Left ventricle myocardium superior (tissue), 1 donor: ENCODE measurements around the gene NT5C1B. TPM values are rescaled to one million over a fixed set of nuclear protein-coding genes. Genes with fewer than 3 reads are reported as not detected.

Source experiments
- ATAC-seq: fragments of 200-7000 bp; cut with Tn5 transposase; one replicate; pipeline ENCODE4 v1.9.1; 2020; ENCODE audit warnings: mild to moderate bottlenecking, moderate library complexity
- DNase-seq: peaks from one replicate; pipeline ENCODE4 v3.0.0-alpha.2; 2020
- intact Hi-C: fragments of 100-400 bp; cut with micrococcal nuclease; formaldehyde crosslinking; loops from one replicate; pipeline ENCODE4 v1.11.0; 2022
- total RNA-seq: library from RNA; stranded (reverse); fragmentation: NEBNext Ultra II Directional; extraction: Animal tissue kit (Norgen Biotek cat#: 25700); gene quantifications from one replicate; pipeline ENCODE4 v1.2.1, GENCODE V29; 2021
- donor health status: DM: no; HTN: yes; CAD: no; lungs with severe emphysema.

The NT5C1B gene
- total RNA-seq, 1 donor from 2014 or later = not detected

DNA sequence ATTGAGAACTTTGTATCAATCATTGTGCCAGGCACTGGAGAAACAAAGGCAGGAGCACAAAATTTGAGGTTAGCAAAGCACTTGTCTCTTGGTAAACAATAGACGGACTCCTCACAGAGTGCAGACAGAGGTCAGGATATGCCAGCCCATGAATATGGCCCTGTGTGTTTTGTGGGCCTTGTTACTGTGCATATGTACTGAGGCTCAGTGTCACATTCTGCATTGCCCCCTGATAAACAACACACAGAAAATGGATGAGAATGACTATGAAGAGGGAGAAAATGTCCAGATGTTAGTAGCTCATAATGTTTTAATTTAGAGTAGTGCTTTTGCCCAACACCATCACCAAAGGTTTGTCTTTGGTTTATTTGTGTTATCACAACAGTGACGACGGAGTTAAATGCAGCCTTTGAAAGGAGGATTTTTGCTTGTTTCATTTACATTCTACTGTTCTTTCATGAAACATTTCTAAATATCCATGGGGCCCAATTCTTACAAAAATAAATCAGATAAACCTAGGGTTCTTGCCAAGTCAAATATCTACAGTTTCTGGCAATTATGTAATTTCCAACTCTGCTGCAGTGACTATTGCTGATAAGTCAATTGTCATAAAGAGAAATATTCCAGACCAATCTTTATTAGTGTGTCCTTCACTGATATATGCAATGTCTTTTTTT, 14.6 kb upstream of the NT5C1B start:
- no peak for ATAC-seq
- no peak for DNase-seq
- intact Hi-C loops = no loop called here

DNA sequence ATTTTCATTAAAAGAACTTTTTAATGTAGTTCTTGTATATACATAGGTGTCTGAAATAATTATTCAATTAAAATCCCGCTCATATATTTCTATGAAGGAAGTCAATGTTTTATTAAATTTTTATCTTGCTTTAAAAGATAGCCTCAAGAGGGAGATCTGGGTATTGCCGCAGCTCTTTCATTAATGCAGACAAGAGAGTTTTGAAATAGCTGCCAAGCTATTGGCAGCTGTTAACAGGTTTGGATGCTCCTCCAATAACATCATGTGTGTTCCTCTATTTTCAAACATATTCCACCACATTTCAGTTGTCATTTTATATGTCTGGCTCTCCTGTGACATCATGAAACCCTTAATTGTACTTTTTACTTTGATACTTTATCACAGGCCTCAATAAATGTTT, 12.9 kb upstream of the NT5C1B start:
- no peak for DNase-seq
- no peak for ATAC-seq
- intact Hi-C loops = no loop called here

DNA sequence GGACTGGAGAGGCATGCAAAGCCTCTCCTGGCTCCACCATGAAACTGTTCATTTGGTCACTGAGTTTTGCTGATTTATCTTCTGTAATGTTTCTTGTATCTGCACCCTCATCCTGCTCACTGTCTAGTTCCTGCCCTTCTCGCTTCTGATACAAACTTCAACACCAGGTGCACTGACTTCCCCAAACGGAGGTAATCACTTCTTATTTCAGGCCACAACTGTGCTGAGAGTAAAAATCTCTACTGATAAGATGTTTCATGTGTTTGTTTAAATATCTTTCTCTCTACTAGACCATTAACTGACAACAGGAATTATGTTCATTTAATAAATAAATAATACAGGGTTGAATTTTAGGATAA, 10.9 kb upstream of the NT5C1B start:
- intact Hi-C loops = no loop called here
- no peak for DNase-seq

DNA sequence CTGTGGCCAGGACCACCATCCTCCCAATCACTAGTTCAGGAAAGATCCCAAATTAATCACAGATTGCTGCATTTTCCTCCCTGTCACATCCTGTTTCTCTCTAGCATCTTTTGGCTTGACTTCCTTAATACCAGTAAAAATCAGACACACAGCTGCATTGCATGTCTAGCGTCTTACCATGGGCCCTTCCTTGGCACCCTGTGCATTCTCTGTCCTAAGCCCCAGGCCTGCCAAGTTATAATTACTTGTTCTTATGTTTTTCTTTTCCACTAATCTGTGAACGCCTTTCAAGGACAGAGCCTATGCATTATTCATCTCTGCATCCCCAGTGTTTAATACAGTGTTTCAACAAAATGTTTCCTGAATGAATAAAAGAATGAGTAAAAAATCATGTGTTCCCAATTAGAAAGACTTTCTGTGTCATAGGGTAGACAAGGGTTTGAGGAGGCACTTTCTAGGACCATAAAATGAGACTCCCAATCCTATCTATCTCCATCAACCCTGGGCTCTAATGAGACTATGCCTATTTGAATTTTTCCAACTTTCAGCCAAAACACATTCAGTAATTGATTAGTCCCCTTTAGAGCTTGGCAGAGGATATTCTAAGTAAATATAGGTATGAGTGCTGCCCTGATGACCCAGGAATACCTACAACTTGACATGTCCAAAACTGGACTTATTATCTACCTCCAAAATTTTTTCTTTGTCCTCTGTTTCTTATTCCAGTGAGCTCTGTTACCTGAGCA, 10.3 kb upstream of the NT5C1B start:
- intact Hi-C loops = no loop called here
- ATAC-seq = peak; percentile 65
- DNase-seq = no peak

More for the DNA sequence above, 10.9 kb upstream of the NT5C1B start:
- ATAC-seq = no peak

DNA sequence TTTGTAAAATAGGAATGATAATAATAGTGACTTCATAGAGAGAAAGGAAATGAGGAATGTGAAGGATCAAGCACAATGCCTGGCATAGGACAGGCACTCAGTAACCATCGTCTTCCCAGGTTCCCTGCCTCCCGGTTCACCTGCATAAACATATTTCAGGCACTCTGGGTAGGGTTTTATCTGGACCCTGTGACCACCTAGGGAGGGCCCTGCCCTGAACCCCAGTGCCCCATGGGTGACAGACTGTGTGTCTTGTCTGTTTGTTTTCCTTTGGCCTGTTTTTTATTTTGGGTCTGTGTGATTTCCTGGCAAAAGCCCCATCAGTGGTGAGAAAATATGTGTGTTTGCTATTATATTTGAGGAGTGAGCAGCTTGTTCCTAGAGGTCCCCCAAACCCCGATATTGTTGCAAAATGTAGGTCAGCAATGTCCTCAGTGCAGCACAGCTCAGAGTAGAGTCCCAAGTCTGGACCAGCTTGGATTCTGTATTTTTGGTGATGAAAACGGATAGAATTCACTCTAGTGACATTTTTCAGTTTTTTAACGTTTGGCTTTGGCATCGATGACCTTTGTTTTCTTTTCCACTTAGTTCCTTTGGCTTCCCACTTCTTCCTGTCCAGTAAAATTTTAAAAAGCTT, 9.6 kb upstream of the NT5C1B start:
- ATAC-seq (peak; percentile 63), DNase-seq (no peak)
- intact Hi-C loops = no loop called here

DNA sequence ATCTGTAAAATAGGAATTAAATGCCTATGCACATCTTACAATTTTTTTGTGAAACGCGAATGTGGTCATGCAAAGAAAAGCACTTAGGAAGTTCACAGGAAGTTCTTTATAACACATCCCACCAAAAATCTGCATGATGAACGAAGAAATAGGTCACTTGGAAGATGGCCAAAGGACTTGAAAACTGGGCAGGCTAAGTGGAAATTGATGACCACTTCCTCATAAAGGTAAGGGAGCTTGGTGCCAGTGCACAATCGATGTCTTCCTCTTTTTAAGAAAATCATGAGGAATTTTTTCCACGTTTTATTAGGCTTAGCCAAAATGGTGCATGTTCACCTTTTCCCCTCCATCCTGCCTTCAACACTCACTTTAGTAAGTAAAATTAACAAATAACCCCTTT, 8.2 kb upstream of the NT5C1B start:
- no peak for DNase-seq
- no peak for ATAC-seq
- intact Hi-C loops = no loop called here

DNA sequence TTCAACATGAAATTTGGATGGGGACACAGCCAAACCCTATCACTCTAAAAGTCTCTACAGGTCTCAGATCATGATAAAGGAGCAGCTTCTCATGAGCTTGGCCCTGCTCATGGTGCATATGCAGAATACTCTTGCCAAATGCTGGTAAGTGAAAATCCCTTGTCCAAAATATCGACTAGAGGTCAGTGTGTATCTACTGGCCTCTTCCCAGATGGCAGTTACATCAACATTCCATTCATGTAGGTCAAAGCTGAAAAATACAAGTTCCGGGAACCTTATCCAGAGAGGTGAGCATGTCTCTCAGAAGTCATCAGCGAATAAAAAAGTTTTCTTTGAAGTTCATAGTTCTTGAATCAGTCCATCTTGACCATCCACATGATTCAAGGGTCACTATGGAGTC, 7.6 kb upstream of the NT5C1B start:
- DNase-seq (no peak), ATAC-seq (peak; percentile 44)
- intact Hi-C loops = no loop called here

DNA sequence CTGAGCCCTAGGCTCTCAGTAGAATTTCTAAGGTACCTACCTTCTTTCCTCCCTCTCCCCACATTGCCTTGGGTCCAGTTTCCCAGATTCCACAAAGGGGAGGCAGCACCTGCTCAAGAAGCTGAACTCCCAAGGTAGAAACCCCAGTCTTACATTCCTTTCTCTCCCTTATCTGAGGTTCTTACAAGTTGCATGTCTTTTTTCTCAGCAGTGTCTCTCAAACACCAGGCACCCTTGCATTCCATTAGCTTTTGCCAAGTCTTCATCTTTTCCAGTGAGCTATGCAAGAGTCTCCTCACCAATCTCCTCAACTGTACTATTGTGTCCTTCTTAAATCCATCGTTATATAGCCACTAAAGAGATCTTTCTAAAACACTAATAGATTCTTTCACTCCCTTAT, 4.1 kb upstream of the NT5C1B start:
- no peak for ATAC-seq
- DNase-seq = no peak
- intact Hi-C loops = no loop called here

DNA sequence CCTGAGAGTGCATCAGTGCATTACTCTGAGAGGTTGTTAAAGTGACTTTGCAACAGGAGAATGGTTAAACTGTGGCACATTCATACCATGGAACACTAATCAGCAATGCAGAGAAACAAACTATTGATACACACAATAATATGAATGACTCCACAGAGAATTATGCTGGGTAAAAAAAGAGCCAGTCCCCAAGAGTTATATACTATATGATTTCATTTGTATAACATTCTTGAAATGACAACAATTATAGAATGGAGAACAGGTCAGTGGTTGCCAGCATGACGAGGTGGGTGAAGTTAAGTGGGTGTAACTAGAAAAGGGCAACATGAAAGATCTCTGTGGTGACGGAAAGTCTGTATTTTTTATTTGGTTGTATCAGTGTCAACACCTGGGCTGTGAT, 3.0 kb upstream of the NT5C1B start:
- DNase-seq = no peak
- intact Hi-C loops = no loop called here
- ATAC-seq = no peak

DNA sequence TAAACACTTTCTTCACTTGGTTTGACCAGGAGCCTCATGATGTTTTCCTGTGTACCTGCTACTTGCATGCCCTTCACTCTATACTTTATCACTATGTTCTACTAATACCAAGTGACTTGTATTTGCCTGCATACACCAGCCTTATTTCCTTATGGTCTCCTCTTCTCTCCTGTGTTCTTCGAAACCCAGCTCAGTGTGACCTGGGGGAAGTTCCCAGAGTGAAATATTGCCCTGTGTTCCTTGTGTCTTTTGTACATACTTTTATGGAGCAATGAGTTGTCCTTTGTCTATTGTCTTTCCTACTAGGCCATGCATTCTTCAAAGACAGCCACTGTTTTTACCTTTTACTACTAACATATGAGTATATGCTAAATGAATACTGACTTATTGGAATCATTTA, 567 bp downstream of the NT5C1B start:
- intact Hi-C loops = no loop called here
- ATAC-seq = no peak
- DNase-seq = no peak

DNA sequence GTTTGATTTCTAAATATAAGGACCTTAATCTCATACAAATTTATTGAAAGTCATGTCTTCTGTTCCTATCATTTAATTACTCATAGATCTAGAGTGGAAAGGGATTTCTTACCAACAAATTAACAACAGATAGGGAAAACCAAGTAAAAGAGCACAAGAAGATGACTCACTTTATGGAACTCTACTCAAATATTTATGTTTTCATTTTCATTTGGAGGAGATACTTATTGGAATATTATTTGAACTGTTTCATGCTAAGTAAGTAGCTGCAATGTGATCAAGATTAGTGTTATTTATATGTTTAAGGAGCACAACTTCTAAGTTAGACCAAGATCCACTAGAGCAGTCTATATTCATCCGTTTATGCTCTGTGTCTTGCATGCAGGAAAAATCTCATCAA, 1.3 kb downstream of the NT5C1B start:
- intact Hi-C loops = no loop called here
- no peak for ATAC-seq

DNA sequence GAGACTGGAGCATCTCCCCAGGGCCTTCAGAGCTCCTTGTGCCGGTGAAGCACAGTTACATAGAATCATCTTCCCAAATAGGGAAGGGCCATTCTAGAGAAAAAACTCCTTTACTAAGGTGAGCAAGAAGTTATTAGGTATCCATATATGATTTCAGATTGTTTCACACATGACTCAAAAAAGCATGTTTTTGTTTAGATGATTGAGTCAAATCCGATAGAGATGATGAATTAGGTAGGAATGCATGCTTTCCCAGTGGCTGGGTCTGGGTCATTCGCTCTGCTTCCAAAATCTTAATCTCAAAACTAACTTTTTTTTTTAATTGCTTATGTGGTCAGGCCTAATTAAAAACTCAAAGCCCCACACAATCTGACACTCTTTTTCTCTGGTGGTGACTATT, 3.8 kb downstream of the NT5C1B start:
- DNase-seq (no peak), ATAC-seq (no peak)
- intact Hi-C loops = no loop called here

More for the DNA sequence above, 1.3 kb downstream of the NT5C1B start:
- no peak for DNase-seq

DNA sequence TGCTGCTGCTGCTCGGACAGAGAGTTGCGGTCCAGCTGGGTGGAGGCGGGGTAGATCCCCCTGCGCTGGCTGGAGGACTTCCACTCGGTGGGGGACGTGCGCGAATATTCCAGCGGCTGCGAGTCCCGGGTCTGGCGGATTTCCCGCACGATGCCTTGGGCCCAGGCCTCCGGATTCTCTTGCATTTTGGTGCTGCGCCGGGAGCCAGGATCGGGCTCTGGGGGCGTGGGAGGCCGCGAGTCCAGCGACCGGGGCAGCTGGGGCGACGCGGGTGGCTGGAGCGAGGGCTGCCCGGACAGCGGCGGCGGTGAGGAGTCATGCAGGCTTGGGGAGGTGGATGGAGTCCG, 4.8 kb downstream of the NT5C1B start:
- ATAC-seq (no peak), DNase-seq (peak; percentile 20)
- intact Hi-C loops = no loop called here

DNA sequence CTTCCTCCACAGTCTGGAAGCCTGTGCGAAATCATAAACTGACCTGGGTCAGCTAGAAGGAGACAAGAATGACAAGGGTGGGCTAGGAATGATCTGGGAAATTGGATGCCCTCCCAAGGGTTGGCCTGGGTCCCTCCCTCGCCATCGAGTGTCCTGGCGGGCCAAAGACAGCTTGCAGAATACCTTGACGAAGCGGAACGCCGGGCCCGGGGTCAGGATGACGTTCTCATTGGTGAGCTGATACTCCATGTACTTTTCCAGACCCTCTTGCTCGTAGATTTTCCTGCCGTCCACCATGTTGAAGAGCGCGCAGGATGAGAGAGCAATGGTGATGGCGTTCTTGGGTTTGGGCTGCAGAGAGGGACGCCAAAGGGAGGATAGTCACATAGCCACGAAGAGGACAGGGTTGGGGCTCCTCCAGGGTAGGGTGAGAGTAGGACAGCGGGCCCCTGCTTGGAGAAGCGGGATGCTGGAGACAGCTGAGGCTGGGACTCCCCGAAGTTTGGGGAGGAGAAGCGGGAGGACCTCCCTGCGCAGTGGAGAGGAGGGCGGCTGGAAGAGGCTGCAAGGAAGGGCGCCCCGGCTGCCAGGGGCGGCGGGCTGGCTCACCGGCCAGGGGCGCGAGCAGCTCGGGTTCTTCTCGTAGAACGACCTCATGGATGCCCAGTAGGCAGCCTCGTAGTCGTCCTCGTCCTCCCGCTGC, 5.3 kb downstream of the NT5C1B start:
- intact Hi-C loops = no loop called here
- no peak for DNase-seq
- ATAC-seq = no peak

DNA sequence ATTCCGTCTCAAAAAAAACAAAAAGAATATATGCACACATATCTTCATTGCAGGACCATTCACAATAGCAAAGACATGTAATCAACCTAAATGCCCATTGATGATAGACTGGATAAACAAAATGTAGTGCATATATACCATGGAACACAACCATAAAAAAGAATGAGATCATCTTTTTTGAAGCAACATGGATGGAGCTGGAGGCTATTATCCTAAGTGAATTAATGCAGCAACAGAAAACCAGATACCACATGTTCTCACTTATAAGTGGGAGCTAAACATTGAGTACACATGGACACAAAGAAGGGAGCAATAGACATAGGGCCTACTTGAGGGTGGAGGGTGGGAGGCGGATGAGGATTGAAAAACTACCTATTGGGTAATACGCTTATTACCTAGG, 8.8 kb downstream of the NT5C1B start:
- DNase-seq (no peak), ATAC-seq (no peak)
- intact Hi-C loops = no loop called here

DNA sequence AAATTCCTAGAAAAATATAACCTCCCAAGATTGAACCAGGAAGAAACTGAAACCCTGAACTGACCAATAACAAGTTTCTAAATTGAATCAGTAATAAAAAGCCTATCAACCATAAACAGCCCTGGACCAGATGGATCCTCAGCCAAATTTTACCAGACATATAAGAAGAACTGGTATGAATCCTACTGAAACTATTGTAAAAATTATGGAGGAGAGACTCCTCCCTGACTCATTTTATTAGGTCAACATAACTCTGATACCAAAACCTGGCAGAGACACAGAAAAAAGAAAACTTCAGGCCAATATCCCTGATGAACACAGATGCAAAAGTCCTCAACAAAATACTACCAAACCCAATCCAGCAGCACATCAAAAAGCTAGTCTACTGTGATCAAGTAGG, 11.3 kb downstream of the NT5C1B start:
- no peak for DNase-seq
- no peak for ATAC-seq
- intact Hi-C loops = no loop called here

DNA sequence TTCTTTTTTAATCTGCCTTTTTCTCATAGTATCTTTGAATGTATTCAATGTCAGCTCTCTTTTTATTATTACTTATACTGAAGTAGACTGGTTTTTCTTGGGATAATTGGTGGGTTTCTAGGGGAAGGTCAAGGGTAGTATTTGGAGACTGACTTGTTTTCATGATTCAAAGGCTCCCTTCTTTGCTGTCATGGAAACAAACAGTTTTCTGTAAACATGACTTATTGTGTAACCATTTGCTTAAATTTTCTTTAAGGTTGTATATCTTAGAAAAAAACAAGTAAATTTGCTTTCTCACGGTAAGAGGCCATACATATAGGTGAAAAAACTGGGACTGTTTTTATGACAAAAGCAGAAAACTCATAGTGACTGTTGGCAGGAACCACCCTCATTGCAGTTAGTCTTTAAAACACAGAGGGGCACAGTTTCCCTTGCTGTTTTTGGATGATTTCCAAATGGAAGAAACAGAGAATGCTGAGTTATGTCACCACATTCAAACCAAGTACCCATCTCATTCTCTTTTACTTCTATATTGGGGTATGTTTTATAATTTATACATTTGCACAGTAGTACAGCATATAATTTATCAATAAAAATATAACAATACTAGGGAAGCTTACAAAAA, 23.1 kb downstream of the NT5C1B start:
- DNase-seq (no peak), ATAC-seq (no peak)
- intact Hi-C loops = no loop called here

DNA sequence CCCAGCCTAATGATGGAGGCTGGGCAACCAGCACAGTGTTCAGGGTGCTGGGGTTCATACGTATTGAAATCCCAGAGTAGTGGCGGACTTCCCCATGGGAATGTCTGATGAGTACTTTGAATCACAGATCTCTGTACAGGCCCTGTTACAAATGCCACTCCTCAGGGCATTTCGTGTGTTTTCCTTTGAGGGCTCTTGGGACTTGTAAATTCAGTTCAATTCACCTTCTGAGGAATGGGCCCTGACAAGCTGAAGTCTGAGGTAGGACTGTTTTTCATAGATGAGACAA, 28.6 kb downstream of the NT5C1B start:
- intact Hi-C loops = no loop called here
- ATAC-seq (no peak), DNase-seq (no peak)

DNA sequence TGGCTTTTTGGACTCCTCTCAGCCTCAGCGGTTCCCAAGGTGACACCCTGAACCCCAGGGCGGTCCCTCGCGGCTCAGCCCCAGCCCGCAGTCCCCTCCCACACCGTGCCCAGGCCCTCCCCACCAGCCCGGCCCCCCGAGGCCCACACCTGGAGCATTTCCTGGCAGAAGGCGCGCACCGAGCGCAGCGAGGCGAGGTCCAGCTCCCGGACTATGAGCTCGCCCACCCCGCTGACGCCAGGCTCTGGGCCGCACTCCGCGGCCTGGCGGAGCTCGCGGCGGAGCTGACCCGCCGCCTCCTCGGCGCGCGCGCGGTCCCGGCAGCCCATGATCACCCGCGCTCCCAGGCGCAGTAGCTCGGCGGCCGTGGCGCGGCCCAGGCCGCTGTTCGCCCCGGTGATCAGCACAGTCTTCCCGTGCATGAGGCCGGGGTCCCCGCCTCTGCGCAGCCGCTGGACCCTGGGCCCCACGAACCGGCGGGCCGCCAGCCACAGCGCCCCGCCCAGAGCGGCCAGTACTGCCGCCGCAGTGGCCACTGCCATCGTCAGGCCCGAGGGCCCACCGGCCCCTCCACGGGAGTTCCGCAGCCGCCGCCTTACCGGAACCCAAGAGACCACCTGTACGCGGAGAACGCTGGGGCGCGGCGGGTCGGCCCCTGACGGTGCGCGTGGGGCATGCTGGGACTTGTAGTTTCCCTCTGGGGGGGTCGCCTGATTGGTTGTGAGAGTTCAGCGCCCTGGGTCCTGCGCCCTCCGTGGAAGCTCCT, 29.2 kb downstream of the NT5C1B start, which contains the start of gene RDH14:
TSS of gene RDH14 (minus strand) at position 623 of the 766 bp plus-strand sequence. CDS start at position 542, 81 bp downstream.
- DNase-seq (peak; percentile 95), ATAC-seq (peak; percentile 96)
- intact Hi-C loops = no loop called here
